22Rv1 (cell line): ENCODE measurements around the gene C2CD2.

ENCODE experiments used
- H3K27ac ChIP-seq: fragments of 450-650 bp; 2 replicates; pipeline ENCODE4 v1.5.1; 2017
- CTCF ChIP-seq: fragments of 450-650 bp; IDR thresholded peaks from 2 replicates; pipeline ENCODE4 v1.5.1; 2017; ENCODE audit warnings: mild to moderate bottlenecking
- ZFX ChIP-seq: fragments of 450-650 bp; IDR thresholded peaks from 2 replicates; pipeline ENCODE4 v1.6.1; 2017; ENCODE audit warnings: antibody characterized with exemption, borderline replicate concordance

Gene C2CD2

DNA sequence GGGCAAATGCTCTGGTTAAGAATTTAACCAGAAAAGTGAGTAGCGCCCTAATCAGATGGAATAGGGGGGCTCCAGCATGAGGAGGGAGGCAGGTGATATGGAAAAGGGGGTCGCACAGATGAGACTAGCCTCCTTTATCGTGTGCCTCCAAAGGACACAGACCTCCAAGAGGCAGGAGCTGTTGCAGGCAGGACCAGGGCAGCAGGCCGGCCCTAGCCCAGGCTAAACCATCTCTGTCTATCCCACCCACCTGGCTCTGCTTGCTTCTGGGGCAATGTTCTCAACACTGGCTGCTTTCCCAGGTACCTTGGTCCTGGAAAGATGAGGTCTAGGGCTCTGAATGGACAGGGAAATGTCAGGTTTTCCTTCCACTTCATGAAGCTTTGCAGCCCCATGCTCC is 36.3 kb downstream of the C2CD2 start:
- TF ChIP-seq CTCF (no peak), ZFX (no peak)
- no peak overlapping the region for H3K27ac ChIP-seq

- TF ChIP-seq CTCF: no peak
- no peak for TF ChIP-seq ZFX
- H3K27ac ChIP-seq: no peak overlapping the region
These were observed 36.9 kb downstream of the C2CD2 start for GRCh38 chr21:41916888-41917433.

GRCh38 chr21:41914965-41915364 is 38.9 kb downstream of the C2CD2 start:
- no peak overlapping the region for H3K27ac ChIP-seq
- TF ChIP-seq ZFX (no peak), CTCF (no peak)

- no peak overlapping the region for H3K27ac ChIP-seq
- TF ChIP-seq CTCF (no peak), ZFX (no peak)
These were observed 39.5 kb downstream of the C2CD2 start for GRCh38 chr21:41914358-41914757.

DNA sequence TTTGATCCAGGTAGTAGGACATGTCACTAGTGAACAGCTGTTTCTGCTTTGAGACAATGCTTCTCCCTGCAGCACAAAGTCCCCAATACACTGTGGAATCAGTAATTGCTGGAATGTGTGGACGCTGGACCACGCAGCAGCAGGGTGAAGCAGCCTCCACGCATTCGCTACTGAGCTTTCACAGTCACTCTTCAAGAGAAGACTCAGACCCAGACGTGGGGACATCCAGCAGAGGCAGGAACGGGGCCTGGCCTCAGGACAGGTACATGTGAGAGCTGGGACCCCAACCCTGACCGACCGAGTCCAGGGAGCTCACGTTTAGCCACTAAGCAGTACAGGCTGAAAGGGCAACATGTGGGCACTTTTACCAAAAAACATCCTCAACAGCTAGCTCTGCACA is 40.6 kb downstream of the C2CD2 start:
- TF ChIP-seq CTCF (no peak), ZFX (no peak)
- H3K27ac ChIP-seq: no peak overlapping the region

- TF ChIP-seq CTCF (no peak), ZFX (no peak)
- H3K27ac ChIP-seq: no peak overlapping the region
These were observed 45.0 kb downstream of the C2CD2 start for GRCh38 chr21:41908829-41909228.

DNA sequence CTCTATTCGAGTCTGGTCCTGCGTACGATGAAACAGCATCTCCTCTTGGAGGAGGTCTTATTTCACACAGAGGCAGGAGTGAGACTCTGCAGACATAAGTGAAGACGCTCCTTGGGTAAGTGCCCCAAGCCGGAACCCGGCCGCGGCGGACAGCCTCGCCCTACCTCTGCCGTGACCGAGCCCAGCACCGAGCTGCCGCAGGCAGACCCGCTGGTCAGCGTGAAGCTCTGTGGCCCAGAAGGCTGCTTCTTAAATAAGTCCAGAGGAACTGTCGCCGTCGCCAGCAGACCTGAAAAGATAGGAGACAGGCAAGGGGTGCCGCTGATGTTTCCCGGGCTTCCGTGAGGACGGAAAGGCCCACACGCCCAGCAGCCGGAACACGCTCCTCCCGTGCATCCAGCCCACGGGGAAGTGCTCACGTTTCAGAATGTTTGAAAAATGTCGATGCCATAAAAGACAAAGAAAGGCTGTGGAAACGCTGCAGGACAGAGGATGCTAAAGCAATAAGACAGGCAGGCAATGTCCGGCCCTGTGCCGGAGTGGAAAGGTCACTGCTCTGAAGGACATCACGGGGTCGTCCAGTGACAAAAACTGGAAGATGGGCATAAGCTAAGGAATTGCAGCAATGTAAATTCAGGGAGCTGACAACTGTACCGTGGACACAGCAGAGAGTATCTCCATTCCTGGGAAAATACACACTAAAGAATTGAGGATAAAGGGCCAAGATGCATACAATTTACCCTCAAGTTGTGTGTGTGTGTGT is 46.1 kb downstream of the C2CD2 start:
- TF ChIP-seq CTCF (no peak), ZFX (no peak)
- H3K27ac ChIP-seq: no peak overlapping the region
